B cell (primary cell): ENCODE data around the gene RASGEF1C. TPM values are rescaled to one million over a fixed set of nuclear protein-coding genes. Genes with fewer than 3 reads are reported as not detected.

Experiments
- ATAC-seq: fragments of 200-7000 bp; cut with Tn5 transposase; one replicate; pipeline ENCODE4 v1.10.0; 2021; ENCODE audit warnings: low read depth, mild to moderate bottlenecking, moderate number of reproducible peaks, moderate library complexity
- CTCF ChIA-PET: fragments of 350-600 bp; sonication (Branson Sonifier 250); formaldehyde crosslinking; loops from one replicate; lab custom pipeline; 2021; ENCODE audit warnings: antibody characterized with exemption, inconsistent platforms; lab: Charles Lee
- POLR2A ChIA-PET: fragments of 350-600 bp; sonication (Branson Sonifier 250); formaldehyde crosslinking; loops from one replicate; lab custom pipeline; 2021; ENCODE audit warnings: antibody characterized with exemption; lab: Charles Lee
- DNase-seq: peaks from one replicate; pipeline ENCODE4 v3.0.0; 2013
- H2AFZ ChIP-seq: 2 replicates; pipeline ENCODE4 v1.6.1; 2012; ENCODE audit warnings: mild to moderate bottlenecking, low read depth, low read length; ENCODE audit not compliant: insufficient read depth, poor library complexity, severe bottlenecking
- H3K27ac ChIP-seq, 2 donors: 1 replicate in 1 of 2; 2 replicates in 1 of 2; pipeline ENCODE4 v1.5.1; 2012 to 2013; ENCODE audit warnings: low read length in 2 of 2, mild to moderate bottlenecking in 2 of 2, moderate library complexity in 1 of 2
- H3K27me3 ChIP-seq, 4 experiments: fragments of 200-600 bp in 1 of 4; sonication (generic) in 1 of 4; replicated peaks in 1 of 4; 1 replicate in 2 of 4; 2 replicates in 2 of 4; pipeline versions ENCODE4 v1.6.1 to v1.7.0; 2013 to 2016; ENCODE audit warnings: low read length in 3 of 4, mild to moderate bottlenecking in 2 of 4, mixed read lengths in 1 of 4, moderate library complexity in 1 of 4; ENCODE audit not compliant: insufficient read depth in 4 of 4, control insufficient read depth in 3 of 4; ENCODE audit errors: control extremely low read depth in 1 of 4
- H3K36me3 ChIP-seq, 2 experiments: replicated peaks in 1 of 2; 1 replicate in 1 of 2; 2 replicates in 1 of 2; pipeline versions ENCODE4 v1.6.1 to v1.7.1; 2013; ENCODE audit warnings: low read length in 1 of 2; ENCODE audit not compliant: insufficient read depth in 2 of 2, control insufficient read depth in 1 of 2; ENCODE audit errors: control extremely low read depth in 1 of 2, extremely low read depth in 1 of 2
- H3K4me1 ChIP-seq, 2 donors: fragments of 200-600 bp in 1 of 2; sonication (generic) in 1 of 2; 1 replicate in 1 of 2; 2 replicates in 1 of 2; pipeline versions ENCODE4 v1.5.1 to v1.6.1; 2013 to 2017; ENCODE audit warnings: low read length in 2 of 2; ENCODE audit not compliant: control insufficient read depth in 2 of 2, insufficient read depth in 2 of 2
- H3K4me2 ChIP-seq: replicated peaks from 2 replicates; pipeline ENCODE3; 2012; ENCODE audit warnings: mild to moderate bottlenecking, low read depth, low read length; ENCODE audit not compliant: poor library complexity, severe bottlenecking
- H3K4me3 ChIP-seq, 5 experiments: fragments of 200-600 bp in 1 of 5; sonication (generic) in 1 of 5; 1 replicate in 3 of 5; 2 replicates in 2 of 5; pipeline versions ENCODE4 v1.5.1 to v1.7.0; 2011 to 2016; ENCODE audit warnings: low read length in 4 of 5, mild to moderate bottlenecking in 4 of 5, low read depth in 2 of 5, control low read depth in 1 of 5, moderate library complexity in 1 of 5; ENCODE audit not compliant: insufficient read depth in 1 of 5; ENCODE audit errors: control extremely low read depth in 1 of 5, extremely low read depth in 1 of 5
- H3K79me2 ChIP-seq: fragments of 200-600 bp; sonication (generic); one replicate; pipeline ENCODE4 v1.6.0; 2016; ENCODE audit warnings: low read length; ENCODE audit not compliant: control insufficient read depth, insufficient read depth
- H3K9ac ChIP-seq: fragments of 200-600 bp; sonication (generic); 2 replicates; pipeline ENCODE4 v1.6.1; 2017; ENCODE audit warnings: mild to moderate bottlenecking, low read length, moderate library complexity
- H3K9me3 ChIP-seq, 3 donors: one replicate each; pipeline versions ENCODE4 v1.6.1 to v1.7.1; 2013; ENCODE audit warnings: low read length in 2 of 3; ENCODE audit not compliant: control insufficient read depth in 2 of 3, insufficient read depth in 1 of 3; ENCODE audit errors: control extremely low read depth in 1 of 3
- H4K20me1 ChIP-seq: 2 replicates; pipeline ENCODE4 v1.6.0; 2012; ENCODE audit warnings: mild to moderate bottlenecking, low read length; ENCODE audit not compliant: insufficient read depth, control insufficient read depth, poor library complexity, severe bottlenecking
- H3K27ac Mint-ChIP-seq: one replicate; pipeline ENCODE4 v1.8.0; 2021; ENCODE audit warnings: mixed read lengths
- H3K27me3 Mint-ChIP-seq: one replicate; pipeline ENCODE4 v1.8.0; 2021; ENCODE audit warnings: mixed read lengths
- H3K4me1 Mint-ChIP-seq: one replicate; pipeline ENCODE4 v1.8.0; 2021; ENCODE audit warnings: mixed read lengths
- H3K4me3 Mint-ChIP-seq: one replicate; pipeline ENCODE4 v1.8.0; 2021; ENCODE audit warnings: mixed read lengths
- H3K9me3 Mint-ChIP-seq: one replicate; pipeline ENCODE4 v1.8.0; 2022; ENCODE audit warnings: mixed read lengths; ENCODE audit not compliant: insufficient read depth
- CTCF ChIP-seq: fragments of 200-600 bp; IDR thresholded peaks from one replicate; pipeline ENCODE4 v1.8.0; 2022; ENCODE audit warnings: antibody characterized with exemption, mild to moderate bottlenecking
- EZH2 ChIP-seq: IDR thresholded peaks from 2 replicates; pipeline ENCODE4 v1.6.1; 2012; ENCODE audit warnings: borderline replicate concordance, low read depth, mild to moderate bottlenecking, moderate library complexity, low read length; ENCODE audit not compliant: insufficient read depth, poor library complexity, severe bottlenecking
- WGBS: methylation state at CpG from one replicate; pipeline ENCODE4 v1.1.5; 2013; ENCODE audit warnings: missing lambda C conversion rate; ENCODE audit not compliant: insufficient coverage; 5-methylcytosine and 5-hydroxymethylcytosine counted together
- intact Hi-C: fragments of 100-400 bp; cut with micrococcal nuclease; formaldehyde crosslinking; loops from one replicate; pipeline ENCODE4 v1.10.0; 2022
- polyA plus RNA-seq: library from polyadenylated mRNA; depleted of rRNA; stranded (reverse); fragments of >200 nt; gene quantifications from 2 replicates; pipeline ENCODE4 v1.2.3, GENCODE V29; 2012
- total RNA-seq, 2 donors: library from RNA; stranded (reverse); fragments of 120-200 nt in 1 of 2; gene quantifications; 1 replicate in 1 of 2; 2 replicates in 1 of 2; pipeline versions ENCODE4 v1.2.3 to v1.2.4, GENCODE V29; 2013 to 2022

RASGEF1C gene
- total and polyA plus RNA-seq, 2 donors (not counting 1 experiment from before 2014, with no cell fraction given): not detected

- Histone ChIP-seq H3K36me3 (no peaks in the 10 kb centered on the region), H3K4me2 (peak overlapping the region; percentile 87), H3K4me3 (peak overlapping the region; percentile 66 to 85 (median 79)), H3K79me2 (peaks cover 15% of the 10 kb centered on the region), H3K9ac (peak overlapping the region; percentile 75), H2AFZ (peak overlapping the region; percentile 89), H4K20me1 (no peaks in the 10 kb centered on the region), H3K27me3 (no peaks in the 10 kb centered on the region), H3K9me3 (peaks cover 0 to 5% (median 0%) of the 10 kb centered on the region in 3 donors), H3K4me1 (peaks cover 25 to 30% of the 10 kb centered on the region in 2 donors), H3K27ac (peak overlapping the region; percentile 27 to 50)
- TF ChIP-seq EZH2 (no peak), CTCF (no peak)
- ATAC-seq: peak; percentile 6
- Mint-ChIP-seq H3K27ac (peak overlapping the region; percentile 84), H3K4me1 (peaks cover 32% of the 10 kb centered on the region), H3K27me3 (peaks cover 4% of the 10 kb centered on the region), H3K9me3 (no peaks in the 10 kb centered on the region), H3K4me3 (peak overlapping the region; percentile 89)
- intact Hi-C loops: loop anchor here (1.0 to 5.0 kb wide), 6 partner anchors 162 to 1869 kb away; partner anchors contain the start of genes CANX, HNRNPAB and MRNIP
- DNase-seq: peak; percentile 71
- CTCF ChIA-PET: interaction anchor here (0.6 kb wide), 1 partner anchor 140 kb away, joined by 4 read pairs; no protein-coding TSS in a partner anchor
- POLR2A ChIA-PET: no interaction called here
- 2% methylated on average over 48 of the region's 48 CpGs for WGBS
Measured at GRCh38 chr5:180070756-180071530, 138.1 kb downstream of the RASGEF1C start.
